ENCODE results near the gene KIF3A.

KIF3A gene

GRCh38 chr5:132758451-132758850, 21.1 kb upstream of the KIF3A start:
- Histone ChIP-seq H3K36me3 (ENCODE audit: control insufficient read depth, insufficient read depth, low read length) (peaks cover 26% of the 10 kb centered on the region), H3K9ac (ENCODE audit: low read length) (no peak overlapping the region), H3K27me3 (ENCODE audit: control insufficient read depth, insufficient read depth, low read length) (no peaks in the 10 kb centered on the region), H3K4me1 (ENCODE audit: control insufficient read depth, insufficient read depth, low read length) (no peaks in the 10 kb centered on the region), H3K4me3 (ENCODE audit: low read length) (no peak overlapping the region), H3K27ac (ENCODE audit: low read depth, low read length) (no peak overlapping the region)

- Histone ChIP-seq H3K9ac (ENCODE audit: low read length) (no peak overlapping the region), H3K27me3 (ENCODE audit: control insufficient read depth, insufficient read depth, low read length) (no peaks in the 10 kb centered on the region), H3K4me1 (ENCODE audit: control insufficient read depth, insufficient read depth, low read length) (no peaks in the 10 kb centered on the region), H3K36me3 (ENCODE audit: control insufficient read depth, insufficient read depth, low read length) (peaks cover 15% of the 10 kb centered on the region), H3K27ac (ENCODE audit: low read depth, low read length) (no peak overlapping the region), H3K4me3 (ENCODE audit: low read length) (no peak overlapping the region)
These were observed 19.2 kb upstream of the KIF3A start for GRCh38 chr5:132756542-132756941.

- Histone ChIP-seq H3K36me3 (ENCODE audit: control insufficient read depth, insufficient read depth, low read length) (peaks cover 4% of the 10 kb centered on the region), H3K27me3 (ENCODE audit: control insufficient read depth, insufficient read depth, low read length) (no peaks in the 10 kb centered on the region)
These were observed 17.6 kb upstream of the KIF3A start for GRCh38 chr5:132754947-132755346.

GRCh38 chr5:132754111-132754510, 16.8 kb upstream of the KIF3A start:
- H3K9ac ChIP-seq (ENCODE audit: low read length) = no peak overlapping the region

More at GRCh38 chr5:132754947-132755346, 17.6 kb upstream of the KIF3A start:
- Histone ChIP-seq H3K4me1 (ENCODE audit: control insufficient read depth, insufficient read depth, low read length) (no peaks in the 10 kb centered on the region), H3K9ac (ENCODE audit: low read length) (no peak overlapping the region), H3K4me3 (ENCODE audit: low read length) (no peak overlapping the region), H3K27ac (ENCODE audit: low read depth, low read length) (no peak overlapping the region)

GRCh38 chr5:132753135-132753987, 16.0 kb upstream of the KIF3A start:
- Histone ChIP-seq H3K27me3 (ENCODE audit: control insufficient read depth, insufficient read depth, low read length) (no peaks in the 10 kb centered on the region), H3K9ac (ENCODE audit: low read length) (no peak overlapping the region), H3K4me3 (ENCODE audit: low read length) (no peak overlapping the region), H3K36me3 (ENCODE audit: control insufficient read depth, insufficient read depth, low read length) (peaks cover 4% of the 10 kb centered on the region), H3K27ac (ENCODE audit: low read depth, low read length) (no peak overlapping the region), H3K4me1 (ENCODE audit: control insufficient read depth, insufficient read depth, low read length) (no peaks in the 10 kb centered on the region)

More at GRCh38 chr5:132754111-132754510, 16.8 kb upstream of the KIF3A start:
- H3K27ac ChIP-seq (ENCODE audit: low read depth, low read length) = no peak overlapping the region
- H3K4me3 ChIP-seq (ENCODE audit: low read length) = no peak overlapping the region
- H3K36me3 ChIP-seq (ENCODE audit: control insufficient read depth, insufficient read depth, low read length) = peaks cover 4% of the 10 kb centered on the region
- H3K27me3 ChIP-seq (ENCODE audit: control insufficient read depth, insufficient read depth, low read length) = no peaks in the 10 kb centered on the region
- no peaks in the 10 kb centered on the region for H3K4me1 ChIP-seq (ENCODE audit: control insufficient read depth, insufficient read depth, low read length)

GRCh38 chr5:132752581-132753125, 15.3 kb upstream of the KIF3A start:
- H3K27me3 ChIP-seq (ENCODE audit: control insufficient read depth, insufficient read depth, low read length) = no peaks in the 10 kb centered on the region
- no peak overlapping the region for H3K27ac ChIP-seq (ENCODE audit: low read depth, low read length)
- H3K36me3 ChIP-seq (ENCODE audit: control insufficient read depth, insufficient read depth, low read length) = peaks cover 4% of the 10 kb centered on the region
- H3K4me1 ChIP-seq (ENCODE audit: control insufficient read depth, insufficient read depth, low read length) = no peaks in the 10 kb centered on the region
- H3K4me3 ChIP-seq (ENCODE audit: low read length) = no peak overlapping the region
- no peak overlapping the region for H3K9ac ChIP-seq (ENCODE audit: low read length)

- Histone ChIP-seq H3K4me3 (ENCODE audit: low read length) (no peak overlapping the region), H3K27ac (ENCODE audit: low read depth, low read length) (no peak overlapping the region), H3K9ac (ENCODE audit: low read length) (no peak overlapping the region), H3K4me1 (ENCODE audit: control insufficient read depth, insufficient read depth, low read length) (no peaks in the 10 kb centered on the region), H3K27me3 (ENCODE audit: control insufficient read depth, insufficient read depth, low read length) (no peaks in the 10 kb centered on the region), H3K36me3 (ENCODE audit: control insufficient read depth, insufficient read depth, low read length) (no peaks in the 10 kb centered on the region)
These were observed 14.7 kb upstream of the KIF3A start for GRCh38 chr5:132751971-132752580.

GRCh38 chr5:132751444-132751843, 14.1 kb upstream of the KIF3A start:
- no peaks in the 10 kb centered on the region for H3K36me3 ChIP-seq (ENCODE audit: control insufficient read depth, insufficient read depth, low read length)
- H3K27ac ChIP-seq (ENCODE audit: low read depth, low read length) = no peak overlapping the region
- no peaks in the 10 kb centered on the region for H3K4me1 ChIP-seq (ENCODE audit: control insufficient read depth, insufficient read depth, low read length)
- H3K4me3 ChIP-seq (ENCODE audit: low read length) = no peak overlapping the region
- H3K27me3 ChIP-seq (ENCODE audit: control insufficient read depth, insufficient read depth, low read length) = peaks cover 3% of the 10 kb centered on the region
- no peak overlapping the region for H3K9ac ChIP-seq (ENCODE audit: low read length)

GRCh38 chr5:132750471-132751230, 13.3 kb upstream of the KIF3A start:
- Histone ChIP-seq H3K9ac (ENCODE audit: low read length) (no peak overlapping the region), H3K27me3 (ENCODE audit: control insufficient read depth, insufficient read depth, low read length) (peaks cover 3% of the 10 kb centered on the region), H3K36me3 (ENCODE audit: control insufficient read depth, insufficient read depth, low read length) (no peaks in the 10 kb centered on the region), H3K4me3 (ENCODE audit: low read length) (no peak overlapping the region), H3K4me1 (ENCODE audit: control insufficient read depth, insufficient read depth, low read length) (no peaks in the 10 kb centered on the region), H3K27ac (ENCODE audit: low read depth, low read length) (no peak overlapping the region)

GRCh38 chr5:132749506-132749905, 12.2 kb upstream of the KIF3A start:
- no peak overlapping the region for H3K9ac ChIP-seq (ENCODE audit: low read length)

GRCh38 chr5:132748522-132749000, 11.2 kb upstream of the KIF3A start:
- no peaks in the 10 kb centered on the region for H3K4me1 ChIP-seq (ENCODE audit: control insufficient read depth, insufficient read depth, low read length)

More at GRCh38 chr5:132749506-132749905, 12.2 kb upstream of the KIF3A start:
- H3K4me1 ChIP-seq (ENCODE audit: control insufficient read depth, insufficient read depth, low read length) = no peaks in the 10 kb centered on the region
- peaks cover 3% of the 10 kb centered on the region for H3K27me3 ChIP-seq (ENCODE audit: control insufficient read depth, insufficient read depth, low read length)
- no peaks in the 10 kb centered on the region for H3K36me3 ChIP-seq (ENCODE audit: control insufficient read depth, insufficient read depth, low read length)
- H3K4me3 ChIP-seq (ENCODE audit: low read length) = no peak overlapping the region
- no peak overlapping the region for H3K27ac ChIP-seq (ENCODE audit: low read depth, low read length)

More at GRCh38 chr5:132748522-132749000, 11.2 kb upstream of the KIF3A start:
- Histone ChIP-seq H3K9ac (ENCODE audit: low read length) (no peak overlapping the region), H3K27me3 (ENCODE audit: control insufficient read depth, insufficient read depth, low read length) (peaks cover 3% of the 10 kb centered on the region), H3K36me3 (ENCODE audit: control insufficient read depth, insufficient read depth, low read length) (no peaks in the 10 kb centered on the region), H3K27ac (ENCODE audit: low read depth, low read length) (no peak overlapping the region), H3K4me3 (ENCODE audit: low read length) (no peak overlapping the region)

All from rectal smooth muscle tissue (tissue), 1 donor.